ENCODE measurements around the gene CNN3.

CNN3 gene

DNA sequence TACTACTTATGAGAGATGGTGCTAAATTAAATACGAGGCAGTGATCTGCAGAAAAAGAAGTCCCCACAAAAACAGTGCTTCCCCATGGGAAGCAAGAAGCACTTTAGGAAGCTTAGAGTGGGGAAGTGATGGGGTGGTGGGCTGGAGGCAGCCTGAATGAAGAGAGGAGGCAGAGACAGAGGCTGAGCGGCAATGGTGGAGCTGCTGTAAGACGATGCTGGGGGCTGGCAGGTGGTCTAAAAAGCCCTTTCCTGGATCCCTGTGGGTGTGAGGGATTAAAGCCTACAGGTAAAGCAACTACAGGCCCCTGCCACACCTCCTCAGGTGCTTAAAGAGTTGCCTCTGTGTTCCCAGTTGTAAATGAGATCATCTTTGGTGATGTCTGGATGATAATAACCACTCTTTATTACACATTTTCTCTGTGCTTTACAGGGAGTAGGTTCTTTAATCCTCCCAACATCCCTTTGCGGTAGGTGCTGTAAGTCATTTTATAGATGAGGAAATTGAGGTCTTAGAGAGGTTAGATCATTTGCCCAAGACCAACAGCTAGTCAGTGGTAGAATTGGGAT lies 39.2 kb downstream of the CNN3 start:
- no peak for DNase-seq (ENCODE audit: low spot score)

DNA sequence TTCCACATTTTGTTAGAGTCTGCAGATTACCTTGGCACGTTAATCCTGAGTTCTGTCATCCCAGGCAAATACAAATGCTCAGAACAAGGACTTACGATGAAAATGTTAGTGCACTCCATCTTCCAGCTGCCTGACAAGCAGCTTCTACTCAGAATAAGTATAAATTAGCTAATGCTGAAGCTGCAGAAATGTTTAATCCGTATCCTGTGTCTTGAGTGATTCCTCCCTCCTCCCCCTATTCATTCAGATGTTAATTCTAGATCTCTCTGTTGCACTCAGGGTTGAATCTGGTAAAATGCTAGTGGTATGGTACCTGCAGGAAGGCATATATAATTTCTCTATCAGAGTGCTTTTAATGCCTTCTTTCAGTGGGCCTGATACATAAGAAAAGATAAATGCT lies 39.8 kb downstream of the CNN3 start:
- no peak for DNase-seq (ENCODE audit: low spot score)

DNA sequence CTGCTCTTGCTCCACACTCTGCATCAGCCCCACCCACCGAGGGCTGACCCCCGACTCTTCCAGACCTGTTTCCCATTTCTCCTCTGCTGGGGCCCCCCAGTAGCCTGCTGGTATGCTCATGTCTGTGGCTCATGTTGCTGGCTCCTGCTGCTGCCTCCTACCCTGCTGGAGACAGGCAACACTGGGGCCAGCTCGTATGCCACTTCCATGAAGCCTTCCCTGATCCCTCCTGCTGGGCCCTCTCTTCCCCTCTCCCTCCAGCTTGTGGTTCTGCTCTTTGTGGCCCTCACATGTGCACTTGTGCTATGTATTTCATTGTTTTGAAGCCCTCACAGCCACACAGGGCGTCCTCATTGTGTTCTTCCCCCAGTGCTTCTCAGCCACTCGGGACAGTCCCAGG lies 40.5 kb downstream of the CNN3 start:
- DNase-seq (ENCODE audit: low spot score): no peak

DNA sequence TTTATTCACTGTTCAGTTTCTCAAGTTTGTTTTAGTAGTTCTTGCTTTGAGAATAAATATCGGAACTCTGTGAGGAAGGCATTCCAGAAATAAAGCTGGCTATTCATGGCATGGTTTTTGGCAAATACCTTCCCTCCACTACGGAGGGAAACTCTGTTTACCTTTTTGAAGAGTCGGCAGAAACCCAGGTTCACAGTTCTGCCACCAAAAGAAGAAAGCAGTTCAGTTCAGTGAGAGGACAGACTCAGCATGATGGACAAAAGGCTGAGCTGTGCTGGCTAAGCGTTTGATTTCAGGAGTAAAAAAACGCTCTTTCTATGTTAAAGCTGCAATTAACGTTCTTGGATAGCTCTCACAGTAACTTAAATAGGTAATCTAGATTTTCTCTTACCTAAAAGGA lies 42.4 kb downstream of the CNN3 start:
- DNase-seq (ENCODE audit: low spot score): no peak

DNA sequence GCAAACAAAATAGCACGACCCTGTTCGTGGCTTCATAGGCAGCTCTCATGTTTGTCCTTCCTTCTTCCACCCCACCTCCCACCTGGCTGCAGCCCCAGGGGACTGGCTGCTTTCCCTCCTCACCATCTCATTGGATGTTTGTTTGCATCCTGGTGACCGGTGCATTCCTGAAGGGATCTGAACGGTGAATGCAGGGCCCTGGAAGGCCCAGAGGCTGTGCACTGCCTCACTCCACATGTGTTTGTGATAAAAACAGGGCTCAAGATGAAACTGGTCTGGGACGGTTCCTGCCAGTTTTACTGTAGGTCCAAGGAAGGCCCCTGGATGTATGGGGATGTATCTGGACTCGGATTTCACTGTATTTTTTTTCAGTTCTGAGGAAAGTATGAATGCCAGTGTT lies 42.8 kb downstream of the CNN3 start:
- peak; percentile 67 for DNase-seq (ENCODE audit: low spot score)

DNA sequence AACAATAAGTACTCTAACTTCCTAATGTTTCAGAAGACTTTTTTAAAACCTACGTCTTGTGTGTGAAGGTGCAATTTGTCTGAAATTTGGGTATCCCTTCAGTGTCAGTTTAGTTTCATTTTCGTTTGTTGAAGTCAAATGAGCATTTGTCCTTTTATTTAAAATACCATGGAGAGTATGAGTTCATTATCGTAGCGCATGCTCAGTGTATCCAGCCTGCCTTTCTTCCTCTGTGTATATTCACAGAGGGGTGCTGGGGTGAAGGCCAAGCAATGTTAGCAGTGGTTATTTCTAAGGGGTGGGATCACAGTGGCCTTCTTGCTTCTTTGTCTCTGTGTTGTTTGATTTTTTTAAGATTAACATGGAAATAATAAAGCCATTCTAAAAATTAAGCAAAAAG lies 43.2 kb downstream of the CNN3 start:
- DNase-seq (ENCODE audit: low spot score): no peak

DNA sequence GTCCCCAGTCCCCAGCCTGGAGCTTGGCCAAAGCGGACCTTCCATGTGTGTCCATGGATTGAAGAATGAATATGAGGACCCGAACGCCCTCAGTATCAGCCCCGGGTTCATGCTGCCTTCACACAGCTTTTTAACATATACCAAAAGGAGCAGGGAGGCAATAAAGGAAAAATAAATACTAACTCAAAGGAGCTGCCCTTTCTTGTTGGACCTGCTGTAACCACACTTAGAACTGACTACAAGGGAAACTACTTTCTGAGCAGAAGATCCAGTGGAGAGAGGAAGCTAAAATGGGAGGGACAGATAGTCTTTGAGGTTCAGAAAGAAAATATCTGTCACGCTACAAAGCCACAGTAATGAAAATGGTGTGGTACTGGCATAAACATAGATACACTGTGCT lies 48.6 kb downstream of the CNN3 start:
- no peak for DNase-seq (ENCODE audit: low spot score)

DNA sequence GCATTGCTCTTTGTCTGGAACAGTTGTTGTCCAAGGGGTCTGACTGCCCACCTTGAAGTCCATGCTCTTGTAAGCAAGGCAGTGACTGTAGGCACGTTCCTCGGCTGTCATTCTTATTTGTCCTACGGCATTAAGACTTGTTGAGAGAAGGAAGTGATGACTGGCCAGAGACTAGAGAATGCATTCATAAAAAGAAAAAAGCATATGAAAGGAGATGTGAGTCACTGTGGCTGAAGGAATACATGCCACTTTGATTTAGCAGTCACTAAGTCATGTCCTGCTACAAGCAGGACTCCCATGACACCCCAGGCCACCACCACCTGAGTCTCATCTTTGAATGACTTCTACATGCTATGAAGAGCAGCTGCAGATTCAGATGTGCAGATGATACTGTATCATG lies 50.5 kb downstream of the CNN3 start:
- DNase-seq (ENCODE audit: low spot score): no peak

DNA sequence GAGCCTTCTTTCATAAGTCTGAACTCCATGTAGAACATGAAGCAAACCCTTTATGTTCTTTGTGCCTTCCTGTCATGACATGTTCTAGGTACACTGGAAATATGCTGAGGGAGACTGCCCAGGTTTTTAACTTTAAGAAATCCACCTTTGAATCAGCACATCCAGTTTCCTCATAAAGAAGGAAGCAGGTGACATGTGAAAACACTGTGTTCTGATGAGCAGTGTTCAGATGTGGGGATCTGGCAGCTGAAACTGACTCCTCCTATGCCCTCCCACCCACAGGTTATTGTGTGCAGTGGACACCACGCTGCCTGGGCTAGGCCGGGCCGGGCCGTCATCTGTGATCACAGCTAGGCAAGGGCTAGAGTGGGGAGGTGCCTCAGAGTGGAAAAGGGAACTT lies 51.1 kb downstream of the CNN3 start:
- DNase-seq (ENCODE audit: low spot score): no peak

DNA sequence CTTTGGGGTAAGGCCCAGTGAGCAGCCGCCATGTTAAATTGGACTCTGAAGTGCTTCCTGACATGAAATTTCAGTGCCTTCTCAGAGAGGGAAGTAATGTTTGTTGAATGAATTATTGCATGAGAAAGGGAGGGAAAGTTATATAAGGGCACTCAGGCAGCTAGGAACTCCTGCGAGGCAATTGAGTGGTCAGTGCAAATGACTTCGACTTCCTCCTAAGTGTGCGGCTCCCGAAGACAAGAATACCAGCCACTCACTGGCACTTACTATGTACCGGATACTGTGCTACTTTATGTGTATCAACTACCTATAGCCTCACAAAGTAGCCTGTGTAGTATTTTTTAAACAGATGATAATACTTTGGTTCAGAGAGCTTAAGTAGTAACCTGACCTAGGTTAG lies 52.5 kb downstream of the CNN3 start:
- DNase-seq (ENCODE audit: low spot score): no peak

DNA sequence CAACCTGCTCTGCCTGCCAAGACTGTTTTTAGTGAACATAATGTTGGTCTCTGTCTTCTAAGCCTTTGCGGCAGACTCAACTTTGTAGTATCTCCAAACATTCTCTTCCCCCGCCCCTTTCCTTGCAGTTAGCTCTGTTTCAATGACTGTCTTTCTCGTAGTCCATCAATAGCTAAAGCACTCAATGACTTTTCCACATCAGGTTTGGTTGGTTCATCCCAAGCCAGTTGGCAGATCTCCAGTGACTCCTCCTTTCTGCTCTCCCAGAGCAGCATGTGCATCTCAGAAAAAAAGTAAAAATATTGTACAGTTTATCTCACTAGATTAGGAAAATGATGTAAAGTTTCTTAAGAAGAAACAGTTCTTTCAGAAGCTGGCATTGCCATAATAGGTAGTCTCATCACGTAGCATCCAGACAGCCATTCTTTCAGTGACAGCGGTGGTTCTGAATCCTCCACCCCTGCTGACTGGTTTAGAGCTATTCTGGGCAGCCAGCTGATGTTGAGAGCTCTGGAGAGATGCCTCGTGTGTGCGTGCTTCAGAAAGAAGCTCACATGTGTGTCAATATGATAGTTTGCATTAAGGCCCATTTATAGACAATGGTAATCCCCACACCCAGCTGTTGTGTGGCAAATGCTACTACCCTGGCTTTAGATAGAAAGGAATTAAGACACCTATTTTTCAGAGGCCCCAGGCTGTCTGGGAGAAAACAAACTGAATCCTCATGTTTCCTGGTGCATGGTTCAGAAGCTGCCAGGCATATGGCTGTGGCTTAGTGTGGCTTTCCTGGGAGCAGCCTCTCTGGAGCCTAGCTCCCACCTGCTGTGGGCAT lies 53.2 kb downstream of the CNN3 start:
- DNase-seq (ENCODE audit: low spot score): no peak

DNA sequence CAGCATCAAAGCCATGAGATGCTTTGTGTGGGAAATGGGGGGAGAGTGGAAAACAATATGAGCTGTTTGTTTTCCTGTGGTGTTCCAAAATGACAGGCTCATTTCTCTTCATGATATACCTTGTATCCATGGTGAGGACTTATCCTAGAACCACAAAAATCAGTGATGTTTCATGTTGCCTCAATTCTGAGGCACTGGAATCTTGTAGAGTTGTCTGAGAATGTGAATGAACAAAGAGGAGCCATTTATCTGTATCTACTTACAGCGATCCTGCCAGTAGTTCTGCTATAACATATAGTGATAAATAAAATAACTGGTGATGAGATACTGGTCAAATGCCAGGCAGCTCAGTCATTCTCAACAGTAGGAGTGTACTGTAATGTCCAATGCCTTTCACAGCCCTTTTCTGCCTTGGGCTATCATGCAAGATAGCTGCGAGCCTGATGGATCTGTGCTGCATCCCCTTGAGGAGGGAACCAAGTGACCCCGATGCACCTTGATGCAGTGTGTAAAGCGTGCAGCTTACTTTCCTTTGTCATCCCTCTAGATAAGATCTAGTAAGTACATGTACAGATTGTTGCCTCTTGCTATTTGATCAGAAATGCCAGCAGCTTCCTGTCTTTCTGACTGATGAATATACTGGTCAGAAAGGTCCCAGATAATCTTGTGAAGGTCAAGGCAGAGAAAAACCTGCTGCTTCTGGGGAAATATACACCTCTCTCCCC lies 54.0 kb downstream of the CNN3 start:
- no peak for DNase-seq (ENCODE audit: low spot score)

DNA sequence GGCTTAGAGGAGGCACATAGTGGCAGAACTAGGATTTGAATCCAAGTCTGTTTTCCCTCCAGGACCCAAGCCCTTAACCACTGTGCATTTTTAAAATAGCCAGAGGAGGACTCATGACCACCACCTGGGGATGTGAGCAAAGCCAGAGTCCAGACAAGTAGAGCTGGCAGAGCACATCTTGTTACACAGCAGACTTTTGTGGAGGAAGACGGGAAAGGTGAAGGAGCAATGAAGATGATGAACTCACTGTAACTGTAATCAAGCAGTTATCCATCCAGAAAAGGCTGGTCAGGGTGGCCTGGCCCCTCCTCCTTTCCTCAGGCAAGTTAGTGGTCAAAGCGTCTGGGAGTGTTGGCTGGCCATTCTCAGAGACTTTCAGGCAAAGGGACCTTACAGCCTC lies 55.9 kb downstream of the CNN3 start:
- DNase-seq (ENCODE audit: low spot score): no peak

DNA sequence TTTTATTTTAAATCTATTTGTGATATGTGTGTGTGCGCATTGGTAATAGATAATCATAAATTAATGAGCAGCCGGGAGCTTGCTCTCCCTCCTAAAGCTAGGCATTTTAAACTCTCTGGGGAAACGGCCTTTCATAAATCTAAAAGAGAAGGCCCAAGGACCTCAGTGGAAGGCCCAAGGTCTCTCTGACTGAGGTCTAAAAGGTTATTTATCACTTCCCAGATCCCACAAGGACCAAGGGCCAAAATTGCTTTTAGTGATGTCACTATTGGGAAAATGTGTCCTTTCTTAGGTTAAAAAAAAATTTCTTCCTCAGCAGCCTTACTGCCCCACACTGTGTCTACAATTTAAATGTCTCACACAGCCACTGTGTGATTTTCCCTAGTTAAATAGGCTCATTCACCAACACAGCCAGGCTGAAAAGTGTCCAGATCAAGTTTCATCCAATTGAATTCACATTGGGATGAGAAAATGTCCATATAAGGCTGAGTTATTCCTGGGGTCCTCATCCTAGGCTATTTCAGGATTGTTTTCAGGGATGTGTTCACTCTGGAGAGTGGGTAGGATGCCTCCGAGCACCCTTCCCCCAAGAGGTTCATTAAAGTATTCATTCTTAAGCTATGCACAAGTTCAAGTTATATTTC lies 60.6 kb downstream of the CNN3 start:
- DNase-seq (ENCODE audit: low spot score): peak; percentile 49

DNA sequence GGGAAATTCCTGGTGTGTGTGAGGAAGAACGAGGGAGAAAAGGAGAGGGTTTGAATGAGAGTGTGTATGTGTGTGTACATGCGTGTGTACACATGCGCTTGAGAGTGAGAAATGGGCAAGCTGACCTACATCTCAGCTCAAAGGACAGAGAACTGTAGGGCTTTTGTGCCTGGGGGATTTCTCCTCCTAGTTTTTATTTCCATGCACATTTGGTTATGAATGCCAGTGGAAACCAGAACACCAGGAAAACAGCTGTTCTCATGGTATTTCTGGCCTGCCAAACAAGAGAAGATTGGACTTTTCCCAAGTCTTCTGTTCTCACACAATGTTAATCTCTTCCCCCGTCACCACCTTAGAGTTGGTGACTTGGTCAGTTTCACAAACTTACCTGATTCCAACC lies 61.5 kb downstream of the CNN3 start:
- no peak for DNase-seq (ENCODE audit: low spot score)

DNA sequence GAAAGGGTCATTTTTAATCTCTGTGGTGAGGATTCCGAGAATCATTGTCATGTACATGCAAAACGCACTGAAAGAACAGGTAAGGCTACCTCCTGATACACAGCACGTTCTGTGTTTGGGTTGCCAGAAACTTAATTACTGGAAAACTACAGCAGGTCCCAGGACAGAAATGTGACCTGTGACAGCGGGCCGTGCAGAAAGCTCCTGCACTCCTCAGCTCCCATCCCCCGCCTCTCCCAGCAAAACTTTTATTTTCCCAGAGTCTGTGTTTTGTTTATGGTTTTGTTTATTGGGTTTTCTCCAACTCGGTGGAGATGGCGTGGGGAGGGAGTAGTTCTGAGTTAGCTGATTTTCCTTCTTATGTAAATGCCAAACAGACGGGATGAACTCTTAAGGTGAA lies 62.1 kb downstream of the CNN3 start:
- DNase-seq (ENCODE audit: low spot score): no peak

DNA sequence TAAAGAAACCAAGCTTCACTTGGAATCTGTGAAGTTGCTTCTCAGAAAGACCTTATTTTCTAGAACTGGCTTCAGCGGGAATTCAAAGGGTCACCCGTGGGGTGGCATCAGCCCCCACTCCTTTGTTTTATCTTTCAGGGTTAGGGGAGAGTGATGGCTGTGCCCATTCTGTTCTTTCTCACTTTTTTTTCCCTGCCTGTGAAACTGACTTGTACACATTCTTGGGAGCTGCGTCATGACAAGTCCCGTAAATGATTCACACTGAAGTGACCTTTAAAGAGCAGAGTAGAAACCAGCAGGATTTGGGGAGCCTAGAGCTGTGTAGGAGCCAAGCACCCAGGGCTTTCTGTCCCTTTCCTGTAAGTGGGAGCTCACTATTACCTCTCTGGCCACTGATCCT lies 63.0 kb downstream of the CNN3 start:
- peak; percentile 63 for DNase-seq (ENCODE audit: low spot score)

DNA sequence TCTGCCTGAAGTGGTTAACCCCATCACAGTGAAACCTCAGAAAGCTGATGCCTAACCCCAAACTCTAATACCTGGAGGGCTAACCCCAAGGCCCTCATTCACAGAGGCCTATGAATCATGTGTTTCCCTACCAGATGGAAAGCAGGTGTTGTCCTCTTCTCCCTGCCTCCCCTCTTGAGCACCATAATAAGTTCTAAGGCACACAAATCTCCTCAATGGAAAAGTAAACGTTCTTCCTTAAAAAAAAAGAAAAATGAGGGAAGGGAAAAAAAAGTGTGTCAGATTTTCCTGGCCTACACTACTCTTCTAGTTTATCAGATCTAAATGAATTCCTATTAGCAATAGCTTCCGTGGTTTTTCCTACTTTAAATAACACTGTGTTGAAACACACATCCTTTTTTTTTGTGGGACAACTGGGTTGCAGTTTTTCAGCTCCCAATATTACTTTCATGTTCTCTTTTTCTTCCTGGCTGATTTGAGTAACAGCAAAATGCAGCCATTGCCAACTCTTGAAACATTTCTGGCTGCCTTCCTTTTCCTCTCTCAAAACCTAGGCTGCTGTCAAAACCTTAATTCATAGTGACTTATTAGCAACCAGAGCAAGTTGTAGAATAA lies 63.5 kb downstream of the CNN3 start:
- DNase-seq (ENCODE audit: low spot score): no peak

DNA sequence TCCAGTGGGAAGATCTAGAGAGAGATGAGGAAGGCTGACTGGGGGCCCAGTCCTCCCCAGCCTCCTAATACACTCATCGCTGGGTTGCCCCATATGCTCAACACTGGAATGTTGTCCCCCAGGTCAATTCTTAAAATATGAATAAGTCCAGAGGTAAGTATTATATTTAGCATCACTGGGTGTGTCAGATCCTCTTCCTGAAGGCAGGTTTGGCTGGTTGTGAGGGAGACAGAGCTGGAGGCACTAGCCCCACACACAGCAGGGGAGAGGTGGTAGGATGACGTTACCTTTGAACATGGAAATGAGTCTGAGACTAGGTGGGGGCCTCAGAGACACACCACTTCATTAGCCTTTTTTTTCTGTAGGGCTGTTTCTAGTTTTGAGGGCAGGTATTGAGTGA lies 64.2 kb downstream of the CNN3 start:
- DNase-seq (ENCODE audit: low spot score): no peak

DNA sequence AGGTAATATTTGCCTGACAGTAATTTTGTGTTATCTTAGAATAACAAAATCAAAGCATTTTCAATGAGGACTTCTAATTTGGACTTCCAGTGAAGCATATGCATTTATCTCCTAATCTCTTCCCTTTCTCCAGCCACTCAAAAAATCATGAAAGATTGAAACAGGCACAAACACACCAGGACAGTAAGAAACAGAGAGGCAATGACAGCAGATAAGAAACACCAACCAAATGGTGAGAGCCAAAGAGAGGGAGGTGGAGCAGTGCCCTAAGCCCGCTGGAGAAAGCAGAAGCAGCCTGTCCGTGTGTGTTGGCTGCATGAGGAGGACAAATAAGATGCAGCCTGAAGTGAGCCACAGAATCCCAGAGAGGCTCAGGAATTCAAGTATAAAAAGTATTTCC lies 67.7 kb downstream of the CNN3 start:
- DNase-seq (ENCODE audit: low spot score): no peak

DNA sequence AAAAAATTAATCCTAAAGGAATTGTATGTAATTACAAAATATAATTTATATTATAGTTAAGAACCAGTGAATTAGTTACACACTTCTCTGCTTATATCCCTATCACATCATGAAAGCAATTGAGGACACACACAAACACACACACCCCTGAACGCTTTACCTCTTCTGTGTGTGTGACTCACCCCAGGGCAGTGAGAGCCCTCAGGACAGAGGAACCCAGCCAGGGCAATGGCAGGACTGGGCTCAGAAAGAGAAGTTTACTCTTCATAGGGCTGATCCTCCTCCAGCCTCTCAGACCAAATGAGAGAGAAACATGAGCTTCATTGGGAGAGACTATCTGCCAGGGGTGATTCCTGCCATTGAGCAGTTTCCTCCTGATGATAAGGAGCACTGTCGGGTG lies 68.6 kb downstream of the CNN3 start:
- no peak for DNase-seq (ENCODE audit: low spot score)

DNA sequence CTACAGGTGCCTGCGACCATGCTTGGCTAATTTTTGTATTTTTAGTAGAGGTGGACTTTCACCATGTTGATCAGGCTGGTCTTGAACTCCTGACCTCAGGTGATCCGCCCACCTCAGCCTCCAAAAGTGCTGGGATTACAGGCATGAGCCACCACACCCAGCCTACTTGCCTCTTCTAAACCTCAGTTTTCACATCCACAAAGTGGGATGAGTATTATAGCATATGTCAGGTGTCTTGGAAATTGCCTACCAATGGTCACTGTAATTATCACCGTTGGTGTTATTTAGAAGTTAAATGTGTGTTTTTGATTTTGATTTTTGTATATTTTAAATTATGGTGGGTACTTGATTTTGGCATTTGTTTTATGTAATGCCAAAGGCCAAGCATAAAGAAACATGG lies 70.0 kb downstream of the CNN3 start:
- no peak for DNase-seq (ENCODE audit: low spot score)

DNA sequence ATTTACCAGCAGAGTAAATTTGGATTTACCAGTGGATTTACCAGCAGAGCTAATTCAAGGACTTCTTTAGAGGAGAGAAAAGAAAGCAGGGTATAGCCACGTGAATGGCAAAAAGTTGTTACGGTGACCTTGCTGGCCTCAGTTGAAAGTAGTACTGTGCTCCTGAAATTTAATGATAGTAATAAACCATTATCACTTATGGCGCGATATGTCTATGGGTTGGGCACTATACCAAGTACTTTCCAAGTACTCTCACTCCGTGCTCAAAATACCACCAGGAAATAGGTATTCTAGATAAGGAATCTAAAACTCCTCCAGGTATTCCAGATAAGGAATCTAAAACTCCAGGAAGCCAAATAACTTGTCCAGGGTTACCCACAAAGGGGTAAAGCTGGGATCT lies 70.9 kb downstream of the CNN3 start:
- DNase-seq (ENCODE audit: low spot score): no peak
